ENCODE measurements around the gene RBM10.
A peak's percentile ranks its signal among the peaks of the same experiment; 100 is the strongest.

The RBM10 gene

GRCh38 chrX:47215291-47215900 is 70.4 kb downstream of the RBM10 start:
- Histone ChIP-seq H3K27ac (replicated peaks; ENCODE audit: low read length) (no peak overlapping the region), H4K8ac (ENCODE audit: low read depth, low read length) (no peak overlapping the region), H3K4me1 (ENCODE audit: control insufficient read depth in 2 of 2, insufficient read depth in 1 of 2, low read depth in 1 of 2, low read length in 2 of 2) (peaks cover 12 to 15% of the 10 kb centered on the region in 2 donors), H2AK5ac (ENCODE audit: low read depth, low read length) (no peak overlapping the region), H2BK15ac (ENCODE audit: low read length) (no peak overlapping the region), H3K4me2 (ENCODE audit: insufficient read depth, low read length, poor library complexity, severe bottlenecking) (no peak overlapping the region), H3K14ac (ENCODE audit: low read length) (no peak overlapping the region), H3K18ac (ENCODE audit: low read length) (no peak overlapping the region), H3K79me1 (ENCODE audit: low read depth, low read length) (peaks cover 3% of the 10 kb centered on the region), H3K4me3 (ENCODE audit: low read length in 2 of 2) (no peak overlapping the region), H2BK12ac (ENCODE audit: low read length) (no peak overlapping the region), H3K9me3 (replicated peaks in 1 of 2; ENCODE audit: control insufficient read depth in 2 of 2, insufficient read depth in 1 of 2, low read depth in 1 of 2, low read length in 2 of 2) (no peaks in the 10 kb centered on the region), H2BK5ac (ENCODE audit: low read length) (no peak overlapping the region), H3K9ac (ENCODE audit: low read depth, low read length, poor library complexity) (no peak overlapping the region), H3K27me3 (ENCODE audit: control insufficient read depth in 3 of 3, insufficient read depth in 3 of 3, low read depth in 1 of 3, low read length in 3 of 3) (peaks cover 0 to 4% (median 0%) of the 10 kb centered on the region in 3 experiments), H3K23ac (ENCODE audit: low read depth, low read length, poor library complexity) (no peak overlapping the region), H2BK120ac (ENCODE audit: low read depth, low read length) (no peak overlapping the region), H3K4ac (ENCODE audit: low read length) (no peak overlapping the region), H4K91ac (ENCODE audit: low read depth, low read length, poor library complexity) (no peak overlapping the region), H2AFZ (ENCODE audit: low read length) (no peak overlapping the region), H3K36me3 (replicated peaks in 1 of 2; ENCODE audit: control insufficient read depth in 2 of 2, insufficient read depth in 2 of 2, low read length in 2 of 2) (peaks cover 47 to 71% of the 10 kb centered on the region in 2 donors)
- no CpG with 5 or more reads among the region's 12 CpGs for WGBS, 2 donors (ENCODE audit: extremely low coverage in 2 of 2, insufficient read length in 2 of 2, insufficient replicate concordance in 1 of 2)
- no peak for DNase-seq (ENCODE audit: low spot score)

GRCh38 chrX:47216393-47216925 is 71.4 kb downstream of the RBM10 start:
- Histone ChIP-seq H2AFZ (ENCODE audit: low read length) (no peak overlapping the region), H3K14ac (ENCODE audit: low read length) (no peak overlapping the region), H3K9ac (ENCODE audit: low read depth, low read length, poor library complexity) (no peak overlapping the region), H4K91ac (ENCODE audit: low read depth, low read length, poor library complexity) (no peak overlapping the region), H3K23ac (ENCODE audit: low read depth, low read length, poor library complexity) (no peak overlapping the region), H3K27me3 (ENCODE audit: control insufficient read depth in 3 of 3, insufficient read depth in 3 of 3, low read depth in 1 of 3, low read length in 3 of 3) (no peaks in the 10 kb centered on the region), H3K79me1 (ENCODE audit: low read depth, low read length) (peaks cover 4% of the 10 kb centered on the region), H3K36me3 (replicated peaks in 1 of 2; ENCODE audit: control insufficient read depth in 2 of 2, insufficient read depth in 2 of 2, low read length in 2 of 2) (peaks cover 38 to 71% of the 10 kb centered on the region in 2 donors), H2BK120ac (ENCODE audit: low read depth, low read length) (no peak overlapping the region), H3K4me2 (ENCODE audit: insufficient read depth, low read length, poor library complexity, severe bottlenecking) (no peak overlapping the region), H2BK5ac (ENCODE audit: low read length) (peak overlapping the region; percentile 24), H3K4me3 (ENCODE audit: low read length in 2 of 2) (no peak overlapping the region), H3K4ac (ENCODE audit: low read length) (no peak overlapping the region), H2BK15ac (ENCODE audit: low read length) (no peak overlapping the region), H3K9me3 (replicated peaks in 1 of 2; ENCODE audit: control insufficient read depth in 2 of 2, insufficient read depth in 1 of 2, low read depth in 1 of 2, low read length in 2 of 2) (no peaks in the 10 kb centered on the region), H3K4me1 (ENCODE audit: control insufficient read depth in 2 of 2, insufficient read depth in 1 of 2, low read depth in 1 of 2, low read length in 2 of 2) (peaks cover 14 to 18% of the 10 kb centered on the region in 2 donors), H2AK5ac (ENCODE audit: low read depth, low read length) (no peak overlapping the region), H2BK12ac (ENCODE audit: low read length) (no peak overlapping the region), H4K8ac (ENCODE audit: low read depth, low read length) (no peak overlapping the region), H3K27ac (replicated peaks; ENCODE audit: low read length) (peak overlapping the region; percentile 76), H3K18ac (ENCODE audit: low read length) (no peak overlapping the region)
- no peak for DNase-seq (ENCODE audit: low spot score)
- no CpG with 5 or more reads among the region's 8 CpGs for WGBS, 2 donors (ENCODE audit: extremely low coverage in 2 of 2, insufficient read length in 2 of 2, insufficient replicate concordance in 1 of 2)

- peaks cover 32 to 71% of the 10 kb centered on the region in 2 donors for H3K36me3 ChIP-seq (replicated peaks in 1 of 2; ENCODE audit: control insufficient read depth in 2 of 2, insufficient read depth in 2 of 2, low read length in 2 of 2)
- H3K14ac ChIP-seq (ENCODE audit: low read length), result no peak overlapping the region
- H3K27me3 ChIP-seq (ENCODE audit: control insufficient read depth in 3 of 3, insufficient read depth in 3 of 3, low read depth in 1 of 3, low read length in 3 of 3), result no peaks in the 10 kb centered on the region
- H3K9me3 ChIP-seq (replicated peaks in 1 of 2; ENCODE audit: control insufficient read depth in 2 of 2, insufficient read depth in 1 of 2, low read depth in 1 of 2, low read length in 2 of 2), result no peaks in the 10 kb centered on the region
- no peak for DNase-seq (ENCODE audit: low spot score)
- peak overlapping the region; percentile 76 for H3K27ac ChIP-seq (replicated peaks; ENCODE audit: low read length)
- no peak overlapping the region for H2BK12ac ChIP-seq (ENCODE audit: low read length)
- peaks cover 6% of the 10 kb centered on the region for H3K79me1 ChIP-seq (ENCODE audit: low read depth, low read length)
- H3K9ac ChIP-seq (ENCODE audit: low read depth, low read length, poor library complexity), result no peak overlapping the region
- H3K4me3 ChIP-seq (ENCODE audit: low read length in 2 of 2), result peak overlapping the region in 1 of 2 donors; percentile 32
- peak overlapping the region; percentile 40 for H3K4me2 ChIP-seq (ENCODE audit: insufficient read depth, low read length, poor library complexity, severe bottlenecking)
- no peak overlapping the region for H4K8ac ChIP-seq (ENCODE audit: low read depth, low read length)
- H3K4ac ChIP-seq (ENCODE audit: low read length), result no peak overlapping the region
- no peak overlapping the region for H4K91ac ChIP-seq (ENCODE audit: low read depth, low read length, poor library complexity)
- no peak overlapping the region for H2AK5ac ChIP-seq (ENCODE audit: low read depth, low read length)
- peak overlapping the region; percentile 24 for H2BK5ac ChIP-seq (ENCODE audit: low read length)
- H2AFZ ChIP-seq (ENCODE audit: low read length), result no peak overlapping the region
- H2BK120ac ChIP-seq (ENCODE audit: low read depth, low read length), result no peak overlapping the region
- no peak overlapping the region for H3K18ac ChIP-seq (ENCODE audit: low read length)
- no peak overlapping the region for H2BK15ac ChIP-seq (ENCODE audit: low read length)
- H3K23ac ChIP-seq (ENCODE audit: low read depth, low read length, poor library complexity), result no peak overlapping the region
- no CpG with 5 or more reads among the region's 22 CpGs for WGBS, 2 donors (ENCODE audit: extremely low coverage in 2 of 2, insufficient read length in 2 of 2, insufficient replicate concordance in 1 of 2)
- H3K4me1 ChIP-seq (ENCODE audit: control insufficient read depth in 2 of 2, insufficient read depth in 1 of 2, low read depth in 1 of 2, low read length in 2 of 2), result peaks cover 14 to 18% of the 10 kb centered on the region in 2 donors
Measured at GRCh38 chrX:47217121-47217851, 72.3 kb downstream of the RBM10 start.

GRCh38 chrX:47217852-47218279 is 72.8 kb downstream of the RBM10 start:
- Histone ChIP-seq H3K27ac (replicated peaks; ENCODE audit: low read length) (peak overlapping the region; percentile 73), H3K36me3 (replicated peaks in 1 of 2; ENCODE audit: control insufficient read depth in 2 of 2, insufficient read depth in 2 of 2, low read length in 2 of 2) (peaks cover 26 to 70% of the 10 kb centered on the region in 2 donors), H3K79me1 (ENCODE audit: low read depth, low read length) (peaks cover 7% of the 10 kb centered on the region), H4K8ac (ENCODE audit: low read depth, low read length) (no peak overlapping the region), H2BK12ac (ENCODE audit: low read length) (no peak overlapping the region), H2AK5ac (ENCODE audit: low read depth, low read length) (no peak overlapping the region), H2BK15ac (ENCODE audit: low read length) (no peak overlapping the region), H3K23ac (ENCODE audit: low read depth, low read length, poor library complexity) (no peak overlapping the region), H3K4me2 (ENCODE audit: insufficient read depth, low read length, poor library complexity, severe bottlenecking) (peak overlapping the region; percentile 23), H4K91ac (ENCODE audit: low read depth, low read length, poor library complexity) (no peak overlapping the region), H3K4ac (ENCODE audit: low read length) (no peak overlapping the region), H3K14ac (ENCODE audit: low read length) (no peak overlapping the region), H3K18ac (ENCODE audit: low read length) (peak overlapping the region; percentile 96), H3K9me3 (replicated peaks in 1 of 2; ENCODE audit: control insufficient read depth in 2 of 2, insufficient read depth in 1 of 2, low read depth in 1 of 2, low read length in 2 of 2) (no peaks in the 10 kb centered on the region), H2AFZ (ENCODE audit: low read length) (peak overlapping the region; percentile 77), H2BK5ac (ENCODE audit: low read length) (no peak overlapping the region), H3K27me3 (ENCODE audit: control insufficient read depth in 3 of 3, insufficient read depth in 3 of 3, low read depth in 1 of 3, low read length in 3 of 3) (no peaks in the 10 kb centered on the region), H2BK120ac (ENCODE audit: low read depth, low read length) (no peak overlapping the region), H3K9ac (ENCODE audit: low read depth, low read length, poor library complexity) (peak overlapping the region; percentile 78), H3K4me1 (ENCODE audit: control insufficient read depth in 2 of 2, insufficient read depth in 1 of 2, low read depth in 1 of 2, low read length in 2 of 2) (peaks cover 14 to 20% of the 10 kb centered on the region in 2 donors), H3K4me3 (ENCODE audit: low read length in 2 of 2) (peak overlapping the region; percentile 66 to 99)
- WGBS, 2 donors (ENCODE audit: extremely low coverage in 2 of 2, insufficient read length in 2 of 2, insufficient replicate concordance in 1 of 2), result no CpG with 5 or more reads among the region's 31 CpGs
- DNase-seq (ENCODE audit: low spot score), result peak; percentile 96

Measured in neuronal stem cell (in vitro differentiated cells).